Caki2 (cell line): ENCODE data around the gene CMBL. TPM values are rescaled to one million over a fixed set of nuclear protein-coding genes. Genes with fewer than 3 reads are reported as not detected.

Source experiments
- DNase-seq: peaks from one replicate; pipeline ENCODE4 v3.0.0-alpha.2; 2015; ENCODE audit warnings: low read depth
- in situ Hi-C: cut with HindIII; loops from 2 replicates; pipeline ENCODE4 v1.10.0; 2016; ENCODE audit warnings: low sequenced_read_pairs, low pct_unique_long_range_greater_than_20kb, mixed read lengths
- total RNA-seq: library from RNA; depleted of rRNA; stranded (reverse); fragments of >200 nt; shearing (Covaris generic); gene quantifications from 2 replicates; pipeline ENCODE4 v1.2.3, GENCODE V29; 2014; ENCODE audit warnings: low replicate concordance

Gene CMBL
- total RNA-seq, 1 experiment from 2014 or later, result 219 TPM

DNA sequence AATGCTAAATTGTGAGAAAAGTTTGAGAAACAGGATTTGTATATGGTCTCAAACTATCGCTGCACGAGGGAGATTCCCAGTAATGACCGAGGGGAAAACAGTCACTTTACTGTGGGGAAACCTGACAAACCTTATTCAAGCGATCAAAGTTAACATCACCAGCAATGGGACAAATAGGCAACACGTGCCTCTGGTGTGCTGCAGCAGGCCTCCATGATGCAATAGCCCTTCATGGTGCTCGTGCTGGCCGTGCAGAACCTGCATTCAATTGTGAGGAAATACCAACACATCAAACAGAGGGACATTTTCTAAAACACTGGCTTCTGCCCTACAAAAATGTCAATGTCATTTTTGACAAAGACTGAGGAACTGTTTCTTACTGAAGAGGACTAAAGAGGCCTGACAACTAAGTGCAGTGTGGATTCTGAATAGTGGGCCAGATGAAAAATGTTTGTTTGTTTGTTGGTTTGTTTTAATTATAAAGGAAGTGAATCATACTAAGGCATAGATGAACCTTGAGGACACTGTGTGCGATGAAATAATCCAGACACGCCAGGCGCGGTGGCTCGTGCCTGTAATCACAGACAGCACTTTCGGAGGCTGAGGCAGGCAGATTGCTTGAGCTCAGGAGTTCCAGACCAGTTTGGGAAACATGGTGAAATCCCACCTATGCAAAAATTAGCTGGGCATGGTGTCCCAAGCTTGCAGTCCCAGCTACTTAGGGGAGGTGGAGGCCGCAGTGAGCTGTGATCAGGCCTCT lies 28.2 kb upstream of the CMBL start:
- in situ Hi-C loops, result no loop called here
- no peak for DNase-seq

DNA sequence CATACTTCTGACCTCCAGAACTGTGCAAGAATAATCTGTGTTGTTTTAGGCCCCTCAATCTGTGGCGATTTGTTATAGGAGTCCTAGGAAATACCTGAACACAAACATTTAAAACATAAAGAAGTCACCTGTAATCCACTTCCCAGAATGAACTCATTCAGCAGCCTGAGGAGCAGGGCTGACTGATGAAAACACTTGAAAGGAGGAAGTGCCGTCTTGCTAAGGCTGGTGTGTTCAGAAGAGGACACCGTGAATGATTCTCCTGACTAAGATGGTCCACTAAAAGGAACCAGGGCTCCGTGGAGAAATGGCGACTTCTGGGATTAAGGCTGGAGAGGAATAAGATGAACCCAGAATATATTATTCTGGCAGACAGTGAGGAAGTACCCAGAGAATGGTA lies 27.1 kb upstream of the CMBL start:
- no peak for DNase-seq
- in situ Hi-C loops, result no loop called here

DNA sequence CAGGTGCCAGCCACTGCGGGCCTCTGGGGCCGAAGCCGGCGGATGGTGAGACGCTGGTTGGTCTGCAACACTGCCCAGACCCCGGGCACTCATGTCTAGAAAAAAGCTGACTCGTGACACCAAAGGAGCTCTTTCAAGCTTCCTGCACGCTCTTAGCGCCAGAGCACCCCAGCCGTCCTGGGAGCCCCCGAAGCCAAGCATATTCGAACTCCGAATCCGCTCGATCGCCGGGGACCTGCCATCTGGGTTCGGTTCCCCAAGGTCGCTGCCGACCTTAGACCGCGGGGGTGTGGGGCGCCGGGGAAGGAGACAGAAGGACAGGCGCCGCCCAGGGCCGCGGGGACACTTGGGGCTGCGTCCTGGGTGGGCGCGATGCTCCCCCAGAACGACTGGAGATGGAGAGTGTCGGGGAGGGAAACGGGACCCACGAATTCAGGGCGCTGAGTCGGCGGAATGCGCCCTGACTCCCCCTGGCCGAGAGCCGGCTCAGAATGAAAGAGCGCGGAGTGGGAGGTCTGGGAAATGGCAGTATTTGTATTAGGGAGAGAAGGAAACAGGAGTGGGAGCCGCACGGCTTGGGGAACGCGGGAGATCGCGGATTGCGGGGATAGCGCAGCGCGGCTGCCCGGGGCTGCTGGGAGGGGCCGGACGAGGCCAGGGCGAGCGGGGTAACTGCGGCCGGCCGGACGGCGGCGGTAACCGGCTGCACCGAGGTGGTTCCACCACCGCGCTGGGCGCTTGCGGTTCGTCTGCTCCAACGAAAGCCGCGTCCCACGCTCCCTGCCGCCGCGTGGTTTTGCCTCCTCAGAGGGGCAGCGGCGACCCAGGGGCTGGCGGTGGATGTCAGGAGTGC lies 25.7 kb upstream of the CMBL start:
- in situ Hi-C loops, result no loop called here

DNA sequence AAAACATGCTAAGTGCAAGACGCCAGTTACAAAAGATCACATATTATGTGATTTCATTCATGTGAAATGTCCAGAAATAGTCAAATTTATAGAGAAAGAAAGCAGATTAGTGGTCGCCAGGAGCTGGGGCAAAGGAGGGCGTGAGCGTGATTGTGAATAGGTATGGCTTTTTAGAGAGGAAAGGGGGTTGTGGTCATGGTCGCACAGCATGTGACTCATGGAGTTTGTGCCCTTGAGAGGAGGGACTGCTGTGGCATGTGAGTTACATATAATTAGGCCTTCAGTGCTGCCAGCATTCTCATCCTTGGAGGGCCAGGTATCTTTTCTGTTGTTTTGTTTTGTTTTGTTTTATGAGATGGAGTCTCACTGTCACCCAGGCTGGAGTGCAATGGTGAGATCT lies 24.6 kb upstream of the CMBL start:
- in situ Hi-C loops, result no loop called here
- no peak for DNase-seq

More for the DNA sequence above, 25.7 kb upstream of the CMBL start:
- no peak for DNase-seq

DNA sequence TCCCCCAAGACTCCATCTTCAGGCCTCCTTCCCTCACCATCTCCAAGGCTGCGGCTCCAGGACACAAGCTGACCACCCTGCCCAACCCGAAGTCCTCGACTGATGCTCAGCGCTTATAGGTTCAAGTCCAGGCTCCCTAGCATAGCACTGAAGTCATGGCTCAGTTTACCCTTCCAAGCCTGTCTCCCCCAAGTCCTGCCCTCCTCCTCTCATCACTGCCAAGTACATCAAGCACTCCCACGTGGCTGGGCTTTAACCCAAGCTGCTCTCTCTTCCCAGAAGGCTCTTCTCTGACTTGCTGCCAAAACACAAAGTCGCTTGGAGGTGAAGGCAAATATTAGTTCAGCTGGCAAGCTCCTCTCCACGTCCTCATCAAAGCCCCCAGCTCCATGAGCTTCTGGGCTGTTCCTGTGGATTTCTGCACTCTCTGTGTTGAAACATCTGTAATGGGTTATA lies 23.7 kb upstream of the CMBL start:
- in situ Hi-C loops, result no loop called here
- DNase-seq, result no peak

DNA sequence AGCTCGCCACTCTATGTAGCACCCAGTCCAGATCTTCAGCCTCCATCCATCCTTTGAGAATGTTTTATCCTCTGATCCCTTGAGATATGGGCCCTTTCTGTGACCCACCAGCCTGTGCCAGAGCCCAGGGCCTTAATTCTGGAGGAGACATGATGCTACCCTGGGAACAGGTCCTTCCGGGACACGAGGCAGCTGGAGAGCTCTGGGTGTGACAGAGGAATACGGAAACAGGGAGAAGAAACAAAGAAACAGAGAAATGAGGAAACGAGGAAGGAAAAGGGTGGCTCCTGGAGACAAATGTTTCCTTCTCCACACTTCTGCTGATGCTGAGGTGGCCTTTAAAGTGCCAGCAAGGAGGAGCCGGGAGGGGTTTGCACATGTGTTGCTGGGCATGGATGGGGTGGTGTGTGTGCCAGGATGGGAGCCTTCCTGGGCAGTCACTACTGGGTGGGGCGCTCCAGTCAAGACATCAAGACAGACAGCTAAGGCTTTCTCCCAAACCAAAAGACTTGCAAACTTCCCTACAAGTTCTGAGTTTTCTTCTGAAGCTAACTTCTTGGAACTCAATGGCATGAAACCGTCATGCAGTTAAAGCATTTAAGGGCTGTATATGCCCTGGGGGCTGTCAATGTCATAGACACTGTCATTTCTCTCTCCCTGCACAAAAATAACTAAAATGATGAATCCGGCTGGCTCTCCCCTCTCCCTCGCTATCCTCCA lies 23.0 kb upstream of the CMBL start:
- in situ Hi-C loops, result no loop called here

DNA sequence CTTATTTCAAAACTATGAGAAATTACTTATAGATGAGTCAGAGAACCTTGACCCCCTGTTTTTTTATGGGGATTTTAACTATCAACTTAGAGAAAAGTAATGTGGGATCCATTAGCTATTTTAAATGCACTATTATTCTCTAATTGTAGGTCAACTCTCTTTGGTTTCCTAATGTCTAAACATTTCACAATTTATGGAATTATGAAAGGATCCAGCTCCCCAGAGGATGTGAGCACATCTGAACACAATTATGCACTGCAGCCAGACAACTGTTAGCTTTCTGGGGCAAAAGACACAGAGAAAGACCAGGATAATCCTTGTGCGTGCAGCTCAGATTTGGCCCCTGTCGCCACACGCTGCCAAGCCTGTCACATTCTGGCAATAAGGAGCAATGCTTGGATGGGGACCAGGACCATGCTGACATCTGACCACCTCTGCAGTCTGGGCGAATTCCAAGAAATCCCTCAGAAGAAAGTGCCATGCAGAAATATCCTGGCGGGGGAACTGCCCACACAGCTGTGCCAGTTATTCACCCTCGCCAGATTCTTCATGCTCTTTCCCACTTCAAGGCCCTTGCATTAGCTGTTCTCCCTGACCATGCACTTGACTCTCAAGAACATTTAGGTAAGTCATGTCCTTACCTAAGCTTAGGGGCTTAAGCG lies 22.2 kb upstream of the CMBL start:
- DNase-seq, result no peak
- in situ Hi-C loops, result no loop called here

More for the DNA sequence above, 23.0 kb upstream of the CMBL start:
- no peak for DNase-seq

DNA sequence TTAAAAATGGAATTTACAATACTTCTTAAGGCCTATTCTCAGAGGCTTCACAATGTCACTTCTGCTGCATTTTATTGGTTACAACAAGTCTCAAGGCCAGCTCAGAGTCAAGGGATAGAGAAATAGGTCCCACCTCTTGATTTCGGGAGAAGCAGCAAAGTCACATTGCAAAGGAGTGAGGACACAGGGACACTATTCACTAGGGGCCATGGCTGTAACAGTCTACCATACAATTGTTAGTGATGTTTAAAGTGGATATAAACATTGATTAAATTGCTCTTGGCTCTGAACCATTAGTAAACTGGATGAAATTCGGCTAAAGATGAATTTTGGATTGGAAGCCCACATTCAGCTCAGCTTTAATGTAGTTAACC lies 21.7 kb upstream of the CMBL start:
- DNase-seq, result no peak
- in situ Hi-C loops, result no loop called here

DNA sequence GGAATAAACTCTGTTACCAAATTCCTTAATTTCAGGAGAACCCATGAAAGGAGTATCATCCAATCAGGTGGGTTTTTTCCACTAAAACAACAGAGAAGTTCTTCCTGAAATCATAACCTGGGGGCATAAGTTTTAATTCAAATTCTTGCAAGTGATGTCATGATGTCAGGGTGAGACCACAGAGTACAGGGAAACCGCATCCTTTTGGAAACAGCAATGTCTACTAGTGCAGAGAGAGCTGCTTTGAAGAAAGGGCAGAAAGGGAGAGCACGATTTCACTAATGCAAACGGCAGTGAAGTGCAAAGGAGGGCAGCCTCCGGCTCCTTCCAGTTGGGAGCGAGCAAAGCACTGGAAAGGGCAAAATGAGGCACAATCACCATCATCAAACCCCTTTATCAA lies 20.6 kb upstream of the CMBL start:
- in situ Hi-C loops, result no loop called here

DNA sequence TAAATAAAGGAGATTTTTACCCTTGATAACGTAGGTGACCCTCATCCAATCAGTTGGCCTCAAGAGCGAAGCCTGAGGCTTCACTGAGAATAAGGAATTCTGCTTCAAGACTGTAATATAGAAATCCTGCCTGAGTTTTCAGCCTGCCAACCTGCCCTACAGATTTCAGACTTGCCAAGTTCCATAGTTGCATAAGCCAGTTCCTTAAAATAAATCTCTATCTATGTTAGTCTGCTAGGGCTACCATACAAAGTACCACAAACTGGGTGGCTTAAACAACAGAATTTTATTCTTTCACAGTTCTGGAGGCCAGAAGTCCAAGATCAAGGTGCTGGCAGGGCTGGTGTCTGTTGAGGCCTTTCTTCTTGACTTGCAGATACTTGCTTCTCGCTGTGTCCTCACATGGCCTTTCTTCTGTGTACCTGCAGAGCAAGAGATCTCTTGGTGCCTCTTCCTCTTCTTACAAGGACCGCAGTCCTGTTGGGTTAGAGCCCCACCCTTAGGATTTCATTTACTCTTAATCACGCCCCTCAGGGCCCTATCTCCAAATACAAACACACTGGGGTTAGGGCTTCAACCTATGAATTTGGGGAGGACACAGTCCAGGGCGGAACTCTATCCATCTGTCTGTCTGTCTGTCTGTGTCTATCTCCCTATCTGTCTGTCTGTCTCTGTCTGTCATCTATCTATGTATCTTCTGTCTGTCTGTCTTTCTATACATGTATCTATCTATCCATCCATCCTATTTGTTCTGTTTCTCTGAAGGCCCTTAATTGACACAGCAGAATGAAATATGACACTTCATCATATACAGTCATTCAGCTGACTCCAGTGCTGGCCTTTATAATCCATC lies 17.0 kb upstream of the CMBL start:
- DNase-seq, result no peak
- in situ Hi-C loops, result no loop called here

More for the DNA sequence above, 20.6 kb upstream of the CMBL start:
- DNase-seq, result no peak

DNA sequence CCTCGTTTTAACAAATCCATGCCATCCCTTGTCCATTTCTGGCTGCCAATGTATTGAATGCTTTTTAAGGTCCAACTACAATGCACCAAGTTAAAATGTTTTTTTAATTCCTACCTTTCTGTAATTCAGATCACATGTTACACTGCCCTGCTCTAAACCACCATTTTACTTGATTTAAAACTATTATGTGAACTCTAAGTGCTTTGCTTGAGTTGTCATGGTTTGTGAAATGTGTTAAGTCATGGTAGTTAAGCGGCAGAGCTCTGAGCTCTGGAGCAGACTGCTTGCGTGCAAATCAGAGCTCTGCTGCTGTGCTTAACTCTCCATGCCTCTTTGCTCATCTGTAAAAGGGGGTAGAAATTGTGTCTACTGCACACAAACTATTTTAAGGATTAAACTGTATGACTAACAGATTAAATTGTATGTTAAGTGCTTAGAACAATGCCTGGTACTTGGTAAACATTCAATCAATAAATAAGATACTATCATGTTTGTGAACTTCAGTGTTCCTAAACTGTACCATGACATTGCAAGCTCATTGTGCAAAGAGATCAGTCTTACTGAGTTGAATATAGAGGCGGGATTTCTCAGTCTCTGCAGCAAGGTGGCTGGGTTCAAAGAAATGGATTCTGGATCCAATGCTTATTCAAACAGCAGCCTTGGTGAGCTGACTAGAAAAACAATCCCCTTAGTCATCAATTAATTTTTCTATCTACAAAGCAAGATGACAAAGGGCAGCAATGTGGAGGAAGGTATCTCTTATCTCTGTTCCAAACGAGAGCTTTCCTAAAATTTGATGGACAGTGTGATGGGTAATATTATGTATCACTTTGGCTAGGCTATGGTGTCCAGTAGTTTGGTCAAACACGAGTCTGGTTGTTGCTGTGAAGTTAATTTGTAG lies 16.1 kb upstream of the CMBL start:
- peak; percentile 43 for DNase-seq
- in situ Hi-C loops, result no loop called here

DNA sequence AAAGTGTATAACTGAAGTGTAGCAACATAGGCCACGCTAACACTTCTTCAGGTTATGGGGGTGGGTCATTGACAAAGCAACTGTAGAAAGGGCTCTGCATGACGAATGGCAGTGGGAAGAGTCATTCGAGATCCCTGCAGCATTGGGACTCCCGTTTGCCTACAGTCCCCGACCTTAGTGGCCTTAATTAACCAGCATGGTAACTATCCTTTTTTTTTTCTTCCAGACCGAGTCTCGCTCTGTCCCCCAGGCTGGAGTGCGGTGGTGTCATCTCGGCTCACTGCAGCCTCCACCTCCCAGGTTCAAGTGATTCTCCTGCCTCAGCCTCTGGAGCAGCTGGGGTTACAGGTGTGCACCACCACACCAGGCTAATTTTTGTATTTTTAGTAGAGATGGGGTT lies 14.2 kb upstream of the CMBL start:
- no peak for DNase-seq
- in situ Hi-C loops, result no loop called here

DNA sequence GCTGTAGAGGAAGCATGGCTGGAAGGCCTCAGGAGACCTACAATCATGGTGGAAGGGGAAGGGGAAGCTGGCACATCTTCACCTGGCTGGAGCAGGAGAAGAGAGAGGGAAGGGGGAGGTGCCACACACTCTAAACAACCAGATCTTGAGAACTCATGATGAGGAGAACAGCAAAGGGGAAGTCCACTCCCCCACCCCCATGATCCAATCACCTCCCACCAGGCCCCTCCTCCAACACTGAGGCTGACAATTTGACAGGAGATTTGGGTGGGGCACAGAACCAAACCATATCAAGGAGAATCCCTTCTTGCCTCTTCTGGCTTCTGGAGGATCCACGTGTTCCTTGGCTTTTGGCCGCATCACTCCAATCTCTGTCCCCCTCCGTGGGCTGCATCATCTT lies 13.1 kb upstream of the CMBL start:
- no peak for DNase-seq
- in situ Hi-C loops, result no loop called here

DNA sequence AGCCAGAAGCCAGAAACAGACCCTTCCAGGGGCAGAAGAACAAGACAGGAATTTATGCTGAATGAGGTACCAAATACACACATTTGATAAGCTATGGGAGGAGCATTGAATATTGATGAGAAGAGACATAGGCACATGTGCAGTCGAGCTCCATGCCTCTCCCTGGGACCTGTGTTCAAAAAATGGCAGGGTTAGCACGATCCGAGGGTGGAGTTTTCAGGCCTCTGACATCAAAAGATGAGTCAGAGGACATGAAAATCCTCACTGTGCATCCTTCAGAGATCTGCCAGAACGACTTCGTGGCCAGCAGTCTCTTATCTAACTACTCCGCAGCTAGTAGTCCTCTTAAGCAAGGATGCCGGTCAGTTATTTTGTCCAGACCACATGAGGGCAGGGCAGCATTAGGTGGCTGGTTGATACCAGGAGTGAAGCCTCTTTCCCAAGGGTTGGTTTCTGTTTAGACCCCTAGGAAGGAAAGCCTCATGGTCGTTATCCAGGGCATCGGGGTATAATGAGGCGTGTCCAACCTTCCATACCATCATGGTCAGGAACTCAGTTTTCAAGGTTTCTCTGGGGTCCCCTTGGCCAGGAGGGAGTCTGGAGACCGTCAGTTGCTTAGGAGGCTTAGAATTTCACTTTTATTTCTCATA lies 11.6 kb upstream of the CMBL start:
- DNase-seq, result no peak
- in situ Hi-C loops, result no loop called here

DNA sequence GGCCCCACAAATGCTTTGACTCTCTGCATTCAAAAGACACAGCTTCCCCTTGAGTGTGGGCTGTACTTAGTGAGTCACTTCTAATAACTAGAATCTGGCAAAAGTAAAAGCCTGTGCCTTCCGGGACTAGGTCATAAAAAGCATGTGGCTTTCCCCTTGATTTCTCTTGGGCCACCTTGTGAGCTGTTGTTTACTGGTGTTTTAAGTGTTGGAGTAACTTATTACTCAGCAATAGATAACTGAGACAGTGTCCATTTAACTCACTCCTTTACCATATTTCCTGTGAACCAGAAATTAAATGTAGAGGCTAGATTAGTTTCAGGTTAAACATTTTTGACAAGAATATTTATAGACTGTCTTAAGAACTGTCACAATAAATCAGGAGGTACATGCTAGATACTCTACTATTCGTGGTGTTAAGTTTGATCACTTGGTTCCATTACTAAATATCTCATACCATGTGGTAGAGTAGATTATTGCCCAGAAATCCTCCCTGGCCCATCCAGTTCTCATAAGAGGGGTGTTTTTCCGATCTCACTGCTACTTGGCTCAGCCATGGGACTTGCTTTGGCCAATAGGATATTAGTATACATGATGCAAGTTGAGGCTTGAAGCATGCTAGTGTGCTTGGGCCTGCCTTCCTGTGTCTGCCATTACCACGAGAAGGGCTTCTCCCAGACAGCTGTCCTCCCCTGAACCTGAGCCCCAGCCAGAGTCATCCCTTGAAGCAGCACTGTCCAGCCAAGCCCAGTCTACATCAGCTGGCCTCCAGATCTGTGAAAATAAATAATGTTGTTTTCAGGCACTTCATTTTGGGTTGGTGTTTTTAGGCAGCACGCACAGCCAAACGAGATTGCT lies 10.4 kb upstream of the CMBL start:
- in situ Hi-C loops, result no loop called here
- DNase-seq, result peak; percentile 50
